ENCODE results near the gene SAMD9L. TPM values are rescaled to one million over a fixed set of nuclear protein-coding genes. Genes with fewer than 3 reads are reported as not detected.

Gene SAMD9L
- polyA plus RNA-seq, 1 of the 3 experiments (the other 2 are of a cell fraction), result 1.8 TPM

DNA sequence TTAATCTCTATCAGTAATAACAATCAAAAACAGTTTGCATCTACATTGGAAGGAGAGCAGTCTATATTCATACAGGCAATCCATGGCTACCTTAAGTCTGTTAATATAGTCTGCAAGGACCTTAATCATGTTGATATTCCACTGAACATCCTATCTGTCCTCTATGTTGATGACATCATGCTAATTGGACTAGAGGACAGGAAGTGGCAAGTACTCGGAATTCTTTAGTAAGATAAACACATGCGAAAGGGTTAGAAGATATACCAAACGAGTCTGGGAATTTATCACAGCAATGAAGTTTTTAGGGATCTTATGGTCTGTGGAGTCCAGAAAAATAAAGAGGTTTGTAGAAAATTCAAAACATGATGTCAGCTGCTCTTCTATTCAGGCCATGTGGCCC lies 11.3 kb upstream of the SAMD9L start:
- no peak overlapping the region for H3K27ac ChIP-seq (ENCODE audit: low read depth in 2 of 2, low read length in 1 of 2)
- no peak for TF ChIP-seq CHD2 (IDR thresholded peaks at IDR 0.05; ENCODE audit: low read length, partially characterized antibody)
- TF ChIP-seq RAD21 (IDR thresholded peaks at IDR 0.05; ENCODE audit: low read length), result no peak
- no peak for TF ChIP-seq YY1 (IDR thresholded peaks at IDR 0.05; ENCODE audit: low read depth)
- no peak for TF ChIP-seq EP300 (IDR thresholded peaks at IDR 0.05; ENCODE audit: borderline replicate concordance in 1 of 2, low read depth in 1 of 2, low read length in 1 of 2)
- no peak for TF ChIP-seq SMC3 (IDR thresholded peaks at IDR 0.05; ENCODE audit: low read depth, low read length)
- TF ChIP-seq, protein P1, sequence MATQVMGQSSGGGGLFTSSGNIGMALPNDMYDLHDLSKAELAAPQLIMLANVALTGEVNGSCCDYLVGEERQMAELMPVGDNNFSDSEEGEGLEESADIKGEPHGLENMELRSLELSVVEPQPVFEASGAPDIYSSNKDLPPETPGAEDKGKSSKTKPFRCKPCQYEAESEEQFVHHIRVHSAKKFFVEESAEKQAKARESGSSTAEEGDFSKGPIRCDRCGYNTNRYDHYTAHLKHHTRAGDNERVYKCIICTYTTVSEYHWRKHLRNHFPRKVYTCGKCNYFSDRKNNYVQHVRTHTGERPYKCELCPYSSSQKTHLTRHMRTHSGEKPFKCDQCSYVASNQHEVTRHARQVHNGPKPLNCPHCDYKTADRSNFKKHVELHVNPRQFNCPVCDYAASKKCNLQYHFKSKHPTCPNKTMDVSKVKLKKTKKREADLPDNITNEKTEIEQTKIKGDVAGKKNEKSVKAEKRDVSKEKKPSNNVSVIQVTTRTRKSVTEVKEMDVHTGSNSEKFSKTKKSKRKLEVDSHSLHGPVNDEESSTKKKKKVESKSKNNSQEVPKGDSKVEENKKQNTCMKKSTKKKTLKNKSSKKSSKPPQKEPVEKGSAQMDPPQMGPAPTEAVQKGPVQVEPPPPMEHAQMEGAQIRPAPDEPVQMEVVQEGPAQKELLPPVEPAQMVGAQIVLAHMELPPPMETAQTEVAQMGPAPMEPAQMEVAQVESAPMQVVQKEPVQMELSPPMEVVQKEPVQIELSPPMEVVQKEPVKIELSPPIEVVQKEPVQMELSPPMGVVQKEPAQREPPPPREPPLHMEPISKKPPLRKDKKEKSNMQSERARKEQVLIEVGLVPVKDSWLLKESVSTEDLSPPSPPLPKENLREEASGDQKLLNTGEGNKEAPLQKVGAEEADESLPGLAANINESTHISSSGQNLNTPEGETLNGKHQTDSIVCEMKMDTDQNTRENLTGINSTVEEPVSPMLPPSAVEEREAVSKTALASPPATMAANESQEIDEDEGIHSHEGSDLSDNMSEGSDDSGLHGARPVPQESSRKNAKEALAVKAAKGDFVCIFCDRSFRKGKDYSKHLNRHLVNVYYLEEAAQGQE (IDR thresholded peaks at IDR 0.05; ENCODE audit: low read depth, low read length), result no peak
- CTCF ChIA-PET, result no interaction called here

DNA sequence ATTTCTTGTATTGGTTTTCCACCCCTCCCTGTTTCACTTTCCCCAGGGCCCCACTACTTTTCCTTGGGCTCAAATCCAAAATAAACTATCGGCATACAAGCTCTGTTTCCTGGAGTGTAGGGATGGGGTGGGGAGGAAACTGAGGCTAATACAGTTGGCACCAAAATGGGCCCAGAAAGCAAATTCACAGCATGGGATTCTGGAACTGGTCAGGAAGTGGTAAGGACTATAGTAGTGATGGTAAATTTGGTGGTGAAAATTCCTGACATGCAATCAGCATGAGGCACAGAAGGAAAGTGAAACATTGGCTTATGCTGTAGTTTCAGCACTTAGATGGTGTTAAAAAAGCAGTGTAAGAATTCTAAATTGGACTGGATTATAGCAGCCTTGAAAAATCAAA lies 8.7 kb upstream of the SAMD9L start:
- no peak overlapping the region for H3K9ac ChIP-seq
- no peaks in the 10 kb centered on the region for H3K27me3 ChIP-seq (ENCODE audit: insufficient read depth)
- TF ChIP-seq ELF1 (IDR thresholded peaks at IDR 0.05) (no peak), RCOR1 (IDR thresholded peaks at IDR 0.05; ENCODE audit: low read length) (no peak), CHD2 (IDR thresholded peaks at IDR 0.05; ENCODE audit: low read length, partially characterized antibody) (no peak), RXRA (IDR thresholded peaks at IDR 0.05; ENCODE audit: borderline replicate concordance, low read depth) (no peak), RFX5 (IDR thresholded peaks at IDR 0.05; ENCODE audit: low read length) (no peak), NFIC (IDR thresholded peaks at IDR 0.05; ENCODE audit: borderline replicate concordance) (no peak), POLR2AphosphoS5 (IDR thresholded peaks at IDR 0.05; ENCODE audit: low read depth, low read length) (no peak), FOXM1 (IDR thresholded peaks at IDR 0.05; ENCODE audit: low read depth) (no peak), SMC3 (IDR thresholded peaks at IDR 0.05; ENCODE audit: low read depth, low read length) (no peak)
- TF ChIP-seq, protein P2, sequence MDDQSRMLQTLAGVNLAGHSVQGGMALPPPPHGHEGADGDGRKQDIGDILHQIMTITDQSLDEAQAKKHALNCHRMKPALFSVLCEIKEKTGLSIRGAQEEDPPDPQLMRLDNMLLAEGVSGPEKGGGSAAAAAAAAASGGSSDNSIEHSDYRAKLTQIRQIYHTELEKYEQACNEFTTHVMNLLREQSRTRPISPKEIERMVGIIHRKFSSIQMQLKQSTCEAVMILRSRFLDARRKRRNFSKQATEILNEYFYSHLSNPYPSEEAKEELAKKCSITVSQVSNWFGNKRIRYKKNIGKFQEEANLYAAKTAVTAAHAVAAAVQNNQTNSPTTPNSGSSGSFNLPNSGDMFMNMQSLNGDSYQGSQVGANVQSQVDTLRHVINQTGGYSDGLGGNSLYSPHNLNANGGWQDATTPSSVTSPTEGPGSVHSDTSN (IDR thresholded peaks at IDR 0.05), result no peak
- TF ChIP-seq, protein P3, sequence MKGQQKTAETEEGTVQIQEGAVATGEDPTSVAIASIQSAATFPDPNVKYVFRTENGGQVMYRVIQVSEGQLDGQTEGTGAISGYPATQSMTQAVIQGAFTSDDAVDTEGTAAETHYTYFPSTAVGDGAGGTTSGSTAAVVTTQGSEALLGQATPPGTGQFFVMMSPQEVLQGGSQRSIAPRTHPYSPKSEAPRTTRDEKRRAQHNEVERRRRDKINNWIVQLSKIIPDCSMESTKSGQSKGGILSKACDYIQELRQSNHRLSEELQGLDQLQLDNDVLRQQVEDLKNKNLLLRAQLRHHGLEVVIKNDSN (IDR thresholded peaks at IDR 0.05; ENCODE audit: borderline replicate concordance, low read depth), result no peak
- TF ChIP-seq, protein P1 (IDR thresholded peaks at IDR 0.05; ENCODE audit: low read depth, low read length), result no peak
- no peaks in the 10 kb centered on the region for H3K79me2 ChIP-seq (ENCODE audit: insufficient read depth)
- H3K9me3 ChIP-seq, result no peaks in the 10 kb centered on the region
- H4K20me1 ChIP-seq (ENCODE audit: insufficient read depth), result no peaks in the 10 kb centered on the region
- WGBS (ENCODE audit: low lambda C conversion rate), result 10% methylated on average over 1 of the region's 1 CpG
- no peak overlapping the region for H3K4me3 ChIP-seq (ENCODE audit: low read depth in 2 of 2, low read length in 1 of 2)
- no peaks in the 10 kb centered on the region for H3F3A ChIP-seq (replicated peaks; ENCODE audit: insufficient read depth)
- H3K27ac ChIP-seq (ENCODE audit: low read depth in 2 of 2, low read length in 1 of 2), result no peak overlapping the region
- DNase-seq, result no peak
- H3K36me3 ChIP-seq (replicated peaks in 1 of 2; ENCODE audit: control insufficient read depth in 1 of 2, insufficient read depth in 2 of 2, low read length in 1 of 2), result no peaks in the 10 kb centered on the region
- CTCF ChIA-PET, result interaction anchor here (1.4 kb wide), 1 partner anchor 36 kb away, joined by 3 read pairs; no protein-coding TSS in a partner anchor
- POLR2A ChIA-PET, result no interaction called here
- no peaks in the 10 kb centered on the region for H3K9me2 ChIP-seq
- H2AFZ ChIP-seq (ENCODE audit: low read depth), result no peak overlapping the region
- H3K4me1 ChIP-seq (ENCODE audit: control insufficient read depth in 1 of 2, insufficient read depth in 2 of 2, low read depth in 1 of 2, low read length in 1 of 2), result no peaks in the 10 kb centered on the region; a peak in 1 of 4 replicates
- H3K4me2 ChIP-seq, result no peak overlapping the region

More for the DNA sequence above, 11.3 kb upstream of the SAMD9L start:
- Histone ChIP-seq H3K4me3 (ENCODE audit: low read depth in 2 of 2, low read length in 1 of 2) (no peak overlapping the region), H3K4me1 (ENCODE audit: control insufficient read depth in 1 of 2, insufficient read depth in 2 of 2, low read depth in 1 of 2, low read length in 1 of 2) (no peaks in the 10 kb centered on the region; a peak in 1 of 4 replicates), H2AFZ (ENCODE audit: low read depth) (peak overlapping the region; percentile 10; the same call in 1 of the 2 replicates), H3K4me2 (no peak overlapping the region), H3K9me2 (peaks cover 2% of the 10 kb centered on the region; the same call in 1 of the 2 replicates), H3K36me3 (replicated peaks in 1 of 2; ENCODE audit: control insufficient read depth in 1 of 2, insufficient read depth in 2 of 2, low read length in 1 of 2) (peaks cover 0 to 3% of the 10 kb centered on the region in 2 experiments), H3K9ac (no peak overlapping the region), H3K27me3 (ENCODE audit: insufficient read depth) (no peaks in the 10 kb centered on the region), H3F3A (replicated peaks; ENCODE audit: insufficient read depth) (no peaks in the 10 kb centered on the region), H4K20me1 (ENCODE audit: insufficient read depth) (no peaks in the 10 kb centered on the region), H3K79me2 (ENCODE audit: insufficient read depth) (no peaks in the 10 kb centered on the region), H3K9me3 (no peaks in the 10 kb centered on the region)
- no peak for DNase-seq
- 53% methylated on average over 3 of the region's 3 CpGs for WGBS (ENCODE audit: low lambda C conversion rate)
- POLR2A ChIA-PET, result no interaction called here

Data from SK-N-SH (cell line).